Liver (tissue), 9 donors: ENCODE results near the gene SRP9. TPM values are rescaled to one million over a fixed set of nuclear protein-coding genes. Genes with fewer than 3 reads are reported as not detected.

Experiments
- DNase-seq: peaks from one replicate; pipeline ENCODE4 v3.0.0-alpha.2; 2017; ENCODE audit warnings: low spot score
- H3K27ac ChIP-seq, 2 donors: one replicate each; pipeline ENCODE4 v1.7.0; 2013; ENCODE audit warnings: inconsistent platforms in 2 of 2, low read length in 2 of 2, control low read depth in 1 of 2, low read depth in 1 of 2, mild to moderate bottlenecking in 1 of 2
- H3K27me3 ChIP-seq, 4 donors: one replicate each; pipeline versions ENCODE4 v1.6.1 to v1.7.0; 2013; ENCODE audit warnings: low read length in 3 of 4, inconsistent platforms in 1 of 4, mild to moderate bottlenecking in 1 of 4, moderate library complexity in 1 of 4; ENCODE audit not compliant: control insufficient read depth in 4 of 4, insufficient read depth in 4 of 4
- H3K36me3 ChIP-seq, 4 donors: one replicate each; pipeline versions ENCODE4 v1.6.1 to v1.7.0; 2013; ENCODE audit warnings: low read length in 3 of 4, mild to moderate bottlenecking in 3 of 4, low read depth in 1 of 4, moderate library complexity in 1 of 4; ENCODE audit not compliant: control insufficient read depth in 4 of 4, insufficient read depth in 3 of 4
- H3K4me1 ChIP-seq, 4 donors: one replicate each; pipeline versions ENCODE4 v1.6.1 to v1.7.0; 2013; ENCODE audit warnings: low read length in 3 of 4, mild to moderate bottlenecking in 3 of 4, moderate library complexity in 1 of 4; ENCODE audit not compliant: control insufficient read depth in 4 of 4, insufficient read depth in 4 of 4
- H3K4me3 ChIP-seq, 3 donors: one replicate each; pipeline versions ENCODE4 v1.6.1 to v1.7.0; 2013; ENCODE audit warnings: low read length in 3 of 3, control low read depth in 1 of 3, low read depth in 1 of 3, mild to moderate bottlenecking in 1 of 3
- H3K9ac ChIP-seq, 2 donors: one replicate each; pipeline ENCODE4 v1.7.0; 2013; ENCODE audit warnings: low read length in 2 of 2, mild to moderate bottlenecking in 2 of 2, moderate library complexity in 2 of 2, control low read depth in 1 of 2, low read depth in 1 of 2
- H3K9me3 ChIP-seq, 4 donors: one replicate each; pipeline versions ENCODE4 v1.6.1 to v1.7.0; 2013; ENCODE audit warnings: low read length in 3 of 4; ENCODE audit not compliant: control insufficient read depth in 4 of 4
- FOXA1 ChIP-seq: IDR thresholded peaks from 2 replicates; pipeline ENCODE4 v1.6.1; 2016; ENCODE audit warnings: antibody characterized with exemption
- GABPA ChIP-seq, 2 donors: IDR thresholded peaks in 1 of 2; conservative IDR thresholded peaks in 1 of 2; 2 replicates each; pipeline ENCODE4 v1.6.1; 2016; ENCODE audit warnings: antibody characterized with exemption in 2 of 2, mild to moderate bottlenecking in 1 of 2, moderate library complexity in 1 of 2
- HNF4A ChIP-seq, 2 donors: conservative IDR thresholded peaks; 2 replicates each; pipeline ENCODE4 v1.6.1; 2016; ENCODE audit warnings: antibody characterized with exemption in 2 of 2, mild to moderate bottlenecking in 2 of 2
- HNF4G ChIP-seq: IDR thresholded peaks from 2 replicates; pipeline ENCODE4 v1.6.1; 2016; ENCODE audit warnings: antibody characterized with exemption
- JUND ChIP-seq, 2 donors: IDR thresholded peaks; 2 replicates each; pipeline ENCODE4 v1.6.1; 2016; ENCODE audit warnings: antibody characterized with exemption in 2 of 2
- RAD21 ChIP-seq, 2 donors: IDR thresholded peaks; 2 replicates each; pipeline ENCODE4 v1.6.1; 2016; ENCODE audit warnings: antibody characterized with exemption in 2 of 2, mild to moderate bottlenecking in 2 of 2
- RXRA ChIP-seq, 2 donors: IDR thresholded peaks; 2 replicates each; pipeline ENCODE4 v1.6.1; 2017 to 2018; ENCODE audit warnings: antibody characterized with exemption in 2 of 2, mild to moderate bottlenecking in 1 of 2
- SP1 ChIP-seq: IDR thresholded peaks from 2 replicates; pipeline ENCODE4 v1.6.1; 2018; ENCODE audit warnings: antibody characterized with exemption, mild to moderate bottlenecking
- TAF1 ChIP-seq: conservative IDR thresholded peaks from 2 replicates; pipeline ENCODE4 v1.6.1; 2016; ENCODE audit warnings: antibody characterized with exemption, mild to moderate bottlenecking
- YY1 ChIP-seq: IDR thresholded peaks from 2 replicates; pipeline ENCODE4 v1.6.1; 2016; ENCODE audit warnings: antibody characterized with exemption, mild to moderate bottlenecking
- WGBS: extraction: QIAGEN DNeasy Blood & Tissue Kit; methylation state at CpG from one replicate; pipeline ENCODE4 v1.1.7; 2013; 5-methylcytosine and 5-hydroxymethylcytosine counted together
- polyA plus RNA-seq, 2 donors: library from polyadenylated mRNA; stranded (reverse) in 1 of 2; unstranded in 1 of 2; fragments of 200-250 nt in 1 of 2; fragments of >200 nt in 1 of 2; fragmentation: Nextera tagmentation in 1 of 2; extraction: Ambion mirVana in 1 of 2; gene quantifications; one replicate each; pipeline versions ENCODE4 v1.2.1 to v1.2.3, GENCODE V29; 2013 to 2015
- total RNA-seq, 2 donors: library from RNA; depleted of rRNA; stranded (reverse); fragments of >200 nt; gene quantifications; one replicate each; pipeline ENCODE4 v1.2.3, GENCODE V29; 2014
- TF ChIP-seq, protein P1 (sequence below): fragments of 150-350 bp; IDR thresholded peaks from 2 replicates; pipeline ENCODE4 v1.5.1; 2017; ENCODE audit warnings: improper control_type of control experiment, low read depth, low read length; ENCODE audit not compliant: missing input control
- TF ChIP-seq, protein P2 (sequence below): IDR thresholded peaks from 2 replicates; pipeline ENCODE4 v1.6.1; 2016; ENCODE audit warnings: antibody characterized with exemption
- TF ChIP-seq, protein P3 (sequence below): IDR thresholded peaks from 2 replicates; pipeline ENCODE4 v1.6.1; 2016; ENCODE audit warnings: antibody characterized with exemption
- donor health status: healthy.
- donor health status: healthy.
- donor health status: healthy.
- donor health status: healthy.
- donor health status: healthy.

SRP9 gene
- total and polyA plus RNA-seq, 4 donors = 152 to 179 (median 154) TPM

DNA sequence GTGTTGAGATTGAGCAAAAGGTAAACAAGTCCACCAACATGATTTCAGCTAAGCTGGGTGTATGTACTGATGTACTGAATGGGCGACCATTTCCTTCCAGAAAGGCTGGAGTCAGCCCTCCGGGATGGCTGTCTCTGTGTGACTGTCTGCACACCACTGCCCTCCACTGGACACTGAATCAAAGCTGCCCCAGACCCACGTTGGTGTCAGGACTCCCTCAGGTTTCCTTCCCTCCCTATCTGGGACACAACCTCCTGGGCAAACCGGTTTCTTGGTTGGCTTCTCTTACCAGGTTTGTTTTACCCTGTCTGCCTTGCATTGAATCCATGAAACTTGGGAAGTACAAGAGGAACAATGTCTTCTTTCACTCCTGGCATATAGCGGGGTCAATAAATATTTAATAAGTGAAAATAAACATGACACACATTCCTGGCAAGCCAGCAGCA lies 5.3 kb upstream of the SRP9 start (continued):
- TF ChIP-seq, protein P1, sequence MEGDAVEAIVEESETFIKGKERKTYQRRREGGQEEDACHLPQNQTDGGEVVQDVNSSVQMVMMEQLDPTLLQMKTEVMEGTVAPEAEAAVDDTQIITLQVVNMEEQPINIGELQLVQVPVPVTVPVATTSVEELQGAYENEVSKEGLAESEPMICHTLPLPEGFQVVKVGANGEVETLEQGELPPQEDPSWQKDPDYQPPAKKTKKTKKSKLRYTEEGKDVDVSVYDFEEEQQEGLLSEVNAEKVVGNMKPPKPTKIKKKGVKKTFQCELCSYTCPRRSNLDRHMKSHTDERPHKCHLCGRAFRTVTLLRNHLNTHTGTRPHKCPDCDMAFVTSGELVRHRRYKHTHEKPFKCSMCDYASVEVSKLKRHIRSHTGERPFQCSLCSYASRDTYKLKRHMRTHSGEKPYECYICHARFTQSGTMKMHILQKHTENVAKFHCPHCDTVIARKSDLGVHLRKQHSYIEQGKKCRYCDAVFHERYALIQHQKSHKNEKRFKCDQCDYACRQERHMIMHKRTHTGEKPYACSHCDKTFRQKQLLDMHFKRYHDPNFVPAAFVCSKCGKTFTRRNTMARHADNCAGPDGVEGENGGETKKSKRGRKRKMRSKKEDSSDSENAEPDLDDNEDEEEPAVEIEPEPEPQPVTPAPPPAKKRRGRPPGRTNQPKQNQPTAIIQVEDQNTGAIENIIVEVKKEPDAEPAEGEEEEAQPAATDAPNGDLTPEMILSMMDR = peak; percentile 90

DNA sequence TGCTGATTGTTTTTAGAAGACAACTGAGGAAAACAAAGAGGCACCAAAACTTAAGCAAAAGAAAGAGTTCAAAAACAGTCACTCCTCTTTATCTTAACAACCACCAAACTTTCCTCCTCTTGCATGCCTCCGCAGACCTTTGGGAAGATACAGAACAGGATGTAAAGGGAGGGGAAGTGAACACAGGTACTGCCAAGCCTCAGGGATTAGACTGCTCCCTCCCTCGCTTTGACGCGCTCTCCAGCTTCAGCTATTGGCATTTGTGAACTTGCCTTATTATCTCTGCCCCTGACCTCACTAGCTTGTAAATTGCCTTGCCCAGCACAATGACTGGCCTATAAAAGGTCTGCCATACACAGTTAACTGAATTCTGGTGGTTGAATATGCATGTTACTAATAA lies 4.8 kb upstream of the SRP9 start:
- DNase-seq = no peak
- no peak for TF ChIP-seq RXRA (IDR thresholded peaks at IDR 0.05)
- TF ChIP-seq, protein P1 = no peak
- TF ChIP-seq, protein P2, sequence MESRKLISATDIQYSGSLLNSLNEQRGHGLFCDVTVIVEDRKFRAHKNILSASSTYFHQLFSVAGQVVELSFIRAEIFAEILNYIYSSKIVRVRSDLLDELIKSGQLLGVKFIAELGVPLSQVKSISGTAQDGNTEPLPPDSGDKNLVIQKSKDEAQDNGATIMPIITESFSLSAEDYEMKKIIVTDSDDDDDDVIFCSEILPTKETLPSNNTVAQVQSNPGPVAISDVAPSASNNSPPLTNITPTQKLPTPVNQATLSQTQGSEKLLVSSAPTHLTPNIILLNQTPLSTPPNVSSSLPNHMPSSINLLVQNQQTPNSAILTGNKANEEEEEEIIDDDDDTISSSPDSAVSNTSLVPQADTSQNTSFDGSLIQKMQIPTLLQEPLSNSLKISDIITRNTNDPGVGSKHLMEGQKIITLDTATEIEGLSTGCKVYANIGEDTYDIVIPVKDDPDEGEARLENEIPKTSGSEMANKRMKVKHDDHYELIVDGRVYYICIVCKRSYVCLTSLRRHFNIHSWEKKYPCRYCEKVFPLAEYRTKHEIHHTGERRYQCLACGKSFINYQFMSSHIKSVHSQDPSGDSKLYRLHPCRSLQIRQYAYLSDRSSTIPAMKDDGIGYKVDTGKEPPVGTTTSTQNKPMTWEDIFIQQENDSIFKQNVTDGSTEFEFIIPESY = no peak
- no peaks in the 10 kb centered on the region for H3K36me3 ChIP-seq
- H3K27me3 ChIP-seq = no peaks in the 10 kb centered on the region
- whole genome bisulfite sequencing = 38% methylated on average over 4 of the region's 4 CpGs
- H3K27ac ChIP-seq = no peak overlapping the region
- H3K4me3 ChIP-seq = no peak overlapping the region
- peaks cover 0 to 13% (median 10%) of the 10 kb centered on the region in 4 donors for H3K4me1 ChIP-seq
- H3K9me3 ChIP-seq = no peaks in the 10 kb centered on the region
- peak overlapping the region in 1 of 2 donors; percentile 52 for H3K9ac ChIP-seq

DNA sequence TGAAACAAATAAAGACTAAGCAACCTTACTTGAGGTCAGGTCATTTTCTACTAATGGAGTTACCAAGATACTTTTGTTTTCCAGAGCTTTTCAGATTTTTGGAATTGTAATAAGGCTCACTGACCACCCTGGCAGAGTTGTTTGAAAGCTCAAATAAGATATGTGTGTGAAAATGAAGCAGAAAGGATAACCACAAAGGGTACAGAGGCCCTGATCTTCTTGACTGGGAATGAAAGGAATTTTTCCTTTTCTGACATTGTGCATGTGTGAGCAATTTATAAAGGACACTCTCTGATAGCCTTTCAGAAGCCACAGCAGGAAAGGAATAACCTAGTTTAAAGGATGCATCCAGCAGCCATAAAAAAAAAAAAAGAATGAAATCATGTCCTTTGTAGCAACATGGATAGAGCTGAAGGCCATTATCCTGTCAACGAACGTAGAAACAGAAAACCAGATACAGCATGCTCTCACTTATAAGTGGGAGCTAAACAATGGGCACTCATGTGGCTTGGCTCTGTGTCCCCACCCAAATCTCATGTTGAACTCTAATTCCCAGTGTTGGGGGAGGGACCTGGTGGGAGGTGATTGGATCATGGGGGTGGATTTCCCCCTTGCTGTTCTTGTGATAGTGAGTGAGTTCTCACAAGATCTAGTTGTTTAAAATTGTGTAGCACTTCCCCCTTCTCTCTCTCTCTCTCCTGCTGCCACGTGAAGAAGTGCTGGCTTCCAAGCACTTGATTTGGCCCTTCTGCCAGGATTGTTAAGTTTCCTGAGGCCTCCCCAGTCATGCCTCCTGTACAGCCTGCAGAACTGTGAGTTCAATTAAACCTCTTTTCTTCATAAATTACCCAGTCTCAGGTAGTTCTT lies 3.1 kb upstream of the SRP9 start:
- TF ChIP-seq HNF4G (no peak), RXRA (IDR thresholded peaks at IDR 0.05) (no peak)
- no peak for DNase-seq
- H3K36me3 ChIP-seq = no peaks in the 10 kb centered on the region
- 69% methylated on average over 3 of the region's 3 CpGs for WGBS
- no peak overlapping the region for H3K9ac ChIP-seq
- no peaks in the 10 kb centered on the region for H3K27me3 ChIP-seq
- no peaks in the 10 kb centered on the region for H3K9me3 ChIP-seq
- H3K4me1 ChIP-seq = peaks cover 4 to 25% (median 20%) of the 10 kb centered on the region in 4 donors
- no peak overlapping the region for H3K4me3 ChIP-seq
- no peak overlapping the region for H3K27ac ChIP-seq

DNA sequence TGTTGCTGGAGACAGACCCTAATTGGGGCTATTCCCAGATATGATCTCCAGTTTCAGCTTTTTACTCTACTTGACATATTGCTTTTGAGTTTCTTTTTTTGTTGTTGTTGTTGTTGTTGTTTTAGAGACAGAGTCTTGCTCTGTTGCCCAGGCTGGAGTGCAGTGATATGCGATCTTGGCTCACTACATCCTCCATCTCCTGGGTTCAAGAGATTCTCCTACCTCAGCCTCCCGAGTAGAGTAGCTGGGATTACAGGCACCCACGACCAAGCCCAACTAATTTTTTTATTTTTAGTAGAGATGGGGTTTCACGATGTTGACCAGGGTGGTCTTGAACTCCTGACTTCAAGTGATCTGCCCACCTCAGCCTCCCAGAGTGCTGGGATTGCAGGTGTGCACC lies 1.3 kb upstream of the SRP9 start:
- H3K36me3 ChIP-seq = no peaks in the 10 kb centered on the region
- H3K27me3 ChIP-seq = no peaks in the 10 kb centered on the region
- H3K9ac ChIP-seq = no peak overlapping the region
- DNase-seq = no peak
- TF ChIP-seq, protein P2 = no peak
- TF ChIP-seq RXRA (IDR thresholded peaks at IDR 0.05) (no peak), GABPA (IDR thresholded peaks at IDR 0.05 in 1 of 2, conservative IDR thresholded peaks at IDR 0.05 in 1 of 2) (no peak), RAD21 (IDR thresholded peaks at IDR 0.05) (no peak), FOXA1 (no peak), TAF1 (no peak), HNF4G (no peak), SP1 (no peak), YY1 (no peak), JUND (IDR thresholded peaks at IDR 0.05) (no peak), HNF4A (conservative IDR thresholded peaks at IDR 0.05) (no peak)
- TF ChIP-seq, protein P3, sequence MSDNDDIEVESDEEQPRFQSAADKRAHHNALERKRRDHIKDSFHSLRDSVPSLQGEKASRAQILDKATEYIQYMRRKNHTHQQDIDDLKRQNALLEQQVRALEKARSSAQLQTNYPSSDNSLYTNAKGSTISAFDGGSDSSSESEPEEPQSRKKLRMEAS = no peak
- H3K4me1 ChIP-seq = peaks cover 9 to 38% (median 25%) of the 10 kb centered on the region in 4 donors
- H3K27ac ChIP-seq = no peak overlapping the region
- 95% methylated on average over 4 of the region's 4 CpGs for WGBS
- H3K9me3 ChIP-seq = no peaks in the 10 kb centered on the region
- H3K4me3 ChIP-seq = no peak overlapping the region
